Left ventricle myocardium inferior (tissue), 1 donor: ENCODE results near the gene C10orf90. TPM values are rescaled to one million over a fixed set of nuclear protein-coding genes. Genes with fewer than 3 reads are reported as not detected.

Source experiments
- DNase-seq: peaks from one replicate; pipeline ENCODE4 v3.0.0-alpha.2; 2020
- H3K27ac ChIP-seq: fragments of 200-600 bp; replicated peaks from 2 replicates; pipeline ENCODE4 v1.8.0; 2021
- H3K27me3 ChIP-seq: fragments of 200-600 bp; 2 replicates; pipeline ENCODE4 v1.8.0; 2021; ENCODE audit warnings: low read depth
- H3K36me3 ChIP-seq: fragments of 200-600 bp; 2 replicates; pipeline ENCODE4 v1.8.0; 2021
- H3K4me1 ChIP-seq: fragments of 200-600 bp; 2 replicates; pipeline ENCODE4 v1.8.0; 2021
- H3K4me3 ChIP-seq: fragments of 200-600 bp; 2 replicates; pipeline ENCODE4 v1.8.0; 2021; ENCODE audit warnings: mild to moderate bottlenecking, moderate library complexity
- H3K9me3 ChIP-seq: fragments of 200-600 bp; replicated peaks from 2 replicates; pipeline ENCODE4 v1.8.0; 2021
- intact Hi-C: fragments of 100-400 bp; cut with micrococcal nuclease; formaldehyde crosslinking; loops from one replicate; pipeline ENCODE4 v1.11.0; 2022
- total RNA-seq: library from RNA; stranded (reverse); fragmentation: NEBNext Ultra II Directional; extraction: Animal tissue kit (Norgen Biotek cat#: 25700); gene quantifications from one replicate; pipeline ENCODE4 v1.2.1, GENCODE V29; 2021
- TF ChIP-seq, protein P1 (sequence below): fragments of 200-600 bp; IDR thresholded peaks from 2 replicates; pipeline ENCODE4 v1.8.0; 2021; ENCODE audit warnings: antibody characterized with exemption, mild to moderate bottlenecking, borderline replicate concordance
- donor health status: DM: no; HTN: yes; CAD: no; lungs with severe emphysema.

C10orf90 gene
- total RNA-seq, 1 donor from 2014 or later: not detected

DNA sequence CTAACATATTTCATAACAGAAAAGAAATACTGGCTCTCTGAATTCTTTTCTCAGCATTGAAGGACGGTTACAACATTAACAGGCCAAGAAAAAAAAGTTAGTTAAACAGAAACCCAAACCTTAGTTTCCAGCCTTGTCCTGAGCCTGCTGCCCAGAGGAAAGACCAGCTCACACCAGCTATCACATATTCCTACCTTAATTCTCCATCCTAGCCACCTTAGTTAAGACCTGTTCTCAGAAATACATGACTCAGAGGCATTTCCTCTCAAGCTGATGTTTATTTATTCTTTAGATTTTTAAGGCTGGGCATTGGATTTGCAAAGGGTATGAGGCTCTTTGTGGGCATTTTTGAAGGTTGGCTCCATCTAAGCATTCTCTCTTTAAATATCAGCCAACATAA is 247.9 kb downstream of the C10orf90 start:
- Histone ChIP-seq H3K27me3 (peaks cover 27% of the 10 kb centered on the region), H3K9me3 (peaks cover 38% of the 10 kb centered on the region), H3K27ac (no peak overlapping the region), H3K36me3 (no peaks in the 10 kb centered on the region), H3K4me1 (no peaks in the 10 kb centered on the region), H3K4me3 (no peak overlapping the region)
- TF ChIP-seq, protein P1, sequence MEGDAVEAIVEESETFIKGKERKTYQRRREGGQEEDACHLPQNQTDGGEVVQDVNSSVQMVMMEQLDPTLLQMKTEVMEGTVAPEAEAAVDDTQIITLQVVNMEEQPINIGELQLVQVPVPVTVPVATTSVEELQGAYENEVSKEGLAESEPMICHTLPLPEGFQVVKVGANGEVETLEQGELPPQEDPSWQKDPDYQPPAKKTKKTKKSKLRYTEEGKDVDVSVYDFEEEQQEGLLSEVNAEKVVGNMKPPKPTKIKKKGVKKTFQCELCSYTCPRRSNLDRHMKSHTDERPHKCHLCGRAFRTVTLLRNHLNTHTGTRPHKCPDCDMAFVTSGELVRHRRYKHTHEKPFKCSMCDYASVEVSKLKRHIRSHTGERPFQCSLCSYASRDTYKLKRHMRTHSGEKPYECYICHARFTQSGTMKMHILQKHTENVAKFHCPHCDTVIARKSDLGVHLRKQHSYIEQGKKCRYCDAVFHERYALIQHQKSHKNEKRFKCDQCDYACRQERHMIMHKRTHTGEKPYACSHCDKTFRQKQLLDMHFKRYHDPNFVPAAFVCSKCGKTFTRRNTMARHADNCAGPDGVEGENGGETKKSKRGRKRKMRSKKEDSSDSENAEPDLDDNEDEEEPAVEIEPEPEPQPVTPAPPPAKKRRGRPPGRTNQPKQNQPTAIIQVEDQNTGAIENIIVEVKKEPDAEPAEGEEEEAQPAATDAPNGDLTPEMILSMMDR: no peak
- no peak for DNase-seq
- intact Hi-C loops: no loop called here

DNA sequence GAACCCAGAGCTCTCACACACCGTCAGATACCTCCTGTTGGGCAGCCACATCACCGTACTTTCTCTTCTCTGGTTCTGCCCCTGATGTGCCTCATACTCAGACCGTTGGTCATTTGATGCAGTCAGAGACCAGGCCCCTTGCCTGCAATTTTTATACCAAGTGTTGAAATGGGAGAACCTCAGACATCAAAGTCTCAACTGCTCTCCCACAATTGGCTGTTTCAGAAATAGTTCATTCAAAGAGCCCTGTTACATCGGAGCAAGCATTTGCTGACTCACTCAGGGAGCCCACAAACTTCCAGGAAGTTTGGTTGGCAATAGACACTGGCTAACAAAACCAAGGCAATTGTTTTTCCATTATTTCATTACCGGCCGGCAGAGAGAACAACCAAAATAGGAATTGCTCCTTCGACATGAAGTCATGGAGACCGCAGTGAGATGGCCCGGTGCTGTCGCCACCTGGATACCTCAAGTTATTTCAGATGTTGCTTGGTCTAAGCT is 248.7 kb downstream of the C10orf90 start:
- no peaks in the 10 kb centered on the region for H3K4me1 ChIP-seq
- DNase-seq: no peak
- H3K36me3 ChIP-seq: no peaks in the 10 kb centered on the region
- intact Hi-C loops: no loop called here
- peaks cover 43% of the 10 kb centered on the region for H3K9me3 ChIP-seq
- peaks cover 20% of the 10 kb centered on the region for H3K27me3 ChIP-seq
- TF ChIP-seq, protein P1: no peak
- no peak overlapping the region for H3K27ac ChIP-seq
- no peak overlapping the region for H3K4me3 ChIP-seq

GRCh38 chr10:126420567-126421300 is 249.8 kb downstream of the C10orf90 start:
- TF ChIP-seq, protein P1: no peak
- Histone ChIP-seq H3K27ac (no peak overlapping the region), H3K9me3 (peaks cover 51% of the 10 kb centered on the region), H3K36me3 (no peaks in the 10 kb centered on the region), H3K4me1 (no peaks in the 10 kb centered on the region), H3K27me3 (peaks cover 20% of the 10 kb centered on the region), H3K4me3 (no peak overlapping the region)
- intact Hi-C loops: no loop called here
- DNase-seq: no peak

DNA sequence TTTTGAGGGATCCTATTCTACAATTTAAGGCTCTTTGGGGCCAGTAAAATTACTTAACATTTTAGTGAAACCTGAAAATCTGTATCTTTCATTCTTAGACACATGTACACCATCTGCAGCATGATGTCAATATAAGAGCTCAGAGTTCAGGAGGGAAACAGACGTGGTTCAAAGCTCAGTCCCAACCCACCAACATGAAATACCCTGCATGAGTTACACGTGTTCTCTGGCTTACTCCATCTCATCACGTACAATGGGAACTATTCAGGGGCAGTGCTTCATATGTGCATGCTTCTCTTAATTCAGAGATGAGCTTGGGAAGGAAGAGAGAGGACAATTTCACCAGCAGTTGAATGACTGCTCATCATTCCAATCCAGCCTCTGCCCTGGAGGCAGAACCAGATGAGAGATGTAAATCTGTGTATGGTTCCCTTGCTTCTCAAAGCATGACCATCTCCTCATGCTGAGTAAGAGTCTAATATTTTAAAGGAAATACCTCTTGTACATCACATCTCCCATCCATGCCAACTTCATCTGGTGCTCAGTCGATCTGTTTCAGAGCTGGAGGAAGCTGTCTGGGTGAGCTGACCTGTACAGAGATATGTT is 253.2 kb downstream of the C10orf90 start:
- no peak overlapping the region for H3K27ac ChIP-seq
- H3K4me3 ChIP-seq: no peak overlapping the region
- peaks cover 31% of the 10 kb centered on the region for H3K27me3 ChIP-seq
- H3K9me3 ChIP-seq: peaks cover 25% of the 10 kb centered on the region
- no peaks in the 10 kb centered on the region for H3K4me1 ChIP-seq
- TF ChIP-seq, protein P1: no peak
- H3K36me3 ChIP-seq: no peaks in the 10 kb centered on the region
- no peak for DNase-seq
- intact Hi-C loops: no loop called here

- no peak for DNase-seq
- intact Hi-C loops: no loop called here
- H3K27ac ChIP-seq: no peak overlapping the region
- TF ChIP-seq, protein P1: no peak
- no peaks in the 10 kb centered on the region for H3K9me3 ChIP-seq
- H3K27me3 ChIP-seq: peaks cover 55% of the 10 kb centered on the region
- no peaks in the 10 kb centered on the region for H3K36me3 ChIP-seq
- no peaks in the 10 kb centered on the region for H3K4me1 ChIP-seq
- no peak overlapping the region for H3K4me3 ChIP-seq
Observed at GRCh38 chr10:126409821-126410220, 260.7 kb downstream of the C10orf90 start.
